NCI-H2171 (cell line): Measurements from ENCODE around the gene UCMA.

Experiments
- DNase-seq: peaks from one replicate; lab custom pipeline; 2025; lab: John Stamatoyannopoulos, UW

Gene UCMA

DNA sequence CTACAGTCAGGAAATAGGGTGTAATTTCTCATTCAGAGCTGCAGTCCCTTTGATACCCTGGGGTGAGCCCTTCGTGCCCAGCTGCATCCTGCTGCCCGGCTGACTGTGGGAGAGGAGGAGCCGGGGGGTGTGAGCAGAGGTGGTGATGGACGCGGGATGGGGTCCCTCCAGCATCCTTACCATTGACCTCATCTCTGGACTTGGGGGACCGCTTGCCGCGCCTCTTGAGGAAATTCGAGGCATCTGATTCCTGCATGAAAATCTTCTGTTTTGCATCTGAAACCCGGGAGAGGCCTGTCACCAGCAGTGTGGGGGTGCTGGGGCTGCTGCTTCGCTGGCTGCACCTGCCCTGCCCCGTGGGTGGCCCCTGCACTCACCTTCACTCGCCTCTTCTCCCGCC lies 816 bp downstream of the UCMA start:
- DNase-seq: no peak

DNA sequence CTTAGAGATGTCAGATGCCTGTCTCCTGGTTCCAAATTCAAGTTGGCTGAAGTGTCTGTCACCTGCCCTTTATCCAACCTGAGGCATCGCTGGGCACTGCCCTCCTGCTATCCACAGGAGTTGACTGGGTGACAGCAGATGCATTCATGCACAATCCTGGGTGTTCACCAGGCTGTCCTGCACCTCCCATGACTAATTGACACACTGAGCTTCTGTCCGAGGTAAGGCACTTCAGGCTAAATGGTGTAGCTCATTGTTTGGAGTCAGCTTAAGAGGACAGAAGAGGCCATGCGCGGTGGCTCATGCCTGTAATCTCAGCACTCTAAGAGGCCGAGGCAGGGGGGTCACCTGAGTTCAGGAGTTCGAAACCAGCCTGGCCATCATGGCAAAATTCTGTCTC lies 2.4 kb downstream of the UCMA start:
- no peak for DNase-seq

DNA sequence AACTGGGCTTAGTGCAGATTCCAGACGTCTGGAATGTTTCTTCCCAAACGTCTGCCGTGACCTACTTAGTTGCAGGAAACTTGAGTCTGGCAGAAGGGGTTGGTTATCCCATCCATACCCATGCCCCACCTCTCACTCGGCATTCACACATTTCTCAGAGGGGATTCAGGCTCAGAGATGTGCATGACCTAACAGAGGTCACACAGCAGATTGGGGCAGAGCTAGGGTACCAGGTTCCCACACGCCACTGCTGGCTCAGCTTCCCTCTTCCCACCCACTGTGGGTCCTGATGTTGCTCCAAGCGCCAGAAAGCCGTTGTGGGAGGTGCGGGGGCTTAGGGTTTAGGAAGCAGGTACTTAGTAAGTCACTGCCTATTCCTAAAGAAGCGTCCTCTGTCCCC lies 3.0 kb downstream of the UCMA start:
- no peak for DNase-seq

DNA sequence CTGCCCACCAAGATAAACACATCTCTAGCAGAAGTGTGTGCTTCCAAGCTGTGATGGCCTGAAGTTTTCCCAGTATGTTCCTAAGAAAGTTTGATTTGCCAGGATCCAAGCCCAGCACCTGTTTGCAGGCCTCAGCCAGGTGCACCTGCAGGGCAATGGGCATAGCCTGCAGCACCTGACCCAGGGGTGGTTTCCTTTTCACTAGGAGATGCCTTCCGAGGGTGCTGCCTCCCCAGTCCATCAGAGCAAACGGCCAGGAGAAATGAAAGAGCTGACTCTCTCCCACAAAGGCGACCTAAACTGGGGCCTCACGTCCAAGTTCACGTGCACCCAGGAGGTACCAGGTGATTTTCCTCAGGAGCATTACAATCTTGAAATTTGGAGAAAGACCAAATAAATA lies 7.1 kb downstream of the UCMA start:
- DNase-seq: no peak

GRCh38 chr10:13225601-13226000 lies 8.6 kb downstream of the UCMA start:
- no peak for DNase-seq

- DNase-seq: no peak
Measured at GRCh38 chr10:13224210-13224995, 9.8 kb downstream of the UCMA start.

GRCh38 chr10:13223241-13223640 lies 10.9 kb downstream of the UCMA start:
- DNase-seq: no peak

DNA sequence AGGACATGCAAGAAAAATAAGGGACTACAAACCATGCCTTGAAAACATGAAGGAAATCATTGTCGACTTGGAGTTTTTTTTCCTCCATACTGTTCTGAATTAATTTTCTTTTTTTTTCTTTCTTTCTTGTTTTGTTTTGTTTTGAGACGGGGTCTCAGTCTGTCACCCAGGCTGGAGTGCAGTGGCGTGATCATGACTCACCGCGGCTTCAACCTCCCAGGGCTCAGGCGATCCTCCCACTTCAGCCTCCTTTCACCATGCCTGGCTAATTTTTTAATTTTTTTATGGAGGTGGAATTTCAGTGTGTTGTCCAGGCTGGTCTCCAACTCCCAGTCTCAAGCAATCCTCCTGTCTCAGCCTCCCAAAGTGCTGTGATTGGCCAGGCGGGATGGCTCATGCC lies 11.6 kb downstream of the UCMA start:
- no peak for DNase-seq

- DNase-seq: no peak
Measured at GRCh38 chr10:13222151-13222550, 12.0 kb downstream of the UCMA start.

DNA sequence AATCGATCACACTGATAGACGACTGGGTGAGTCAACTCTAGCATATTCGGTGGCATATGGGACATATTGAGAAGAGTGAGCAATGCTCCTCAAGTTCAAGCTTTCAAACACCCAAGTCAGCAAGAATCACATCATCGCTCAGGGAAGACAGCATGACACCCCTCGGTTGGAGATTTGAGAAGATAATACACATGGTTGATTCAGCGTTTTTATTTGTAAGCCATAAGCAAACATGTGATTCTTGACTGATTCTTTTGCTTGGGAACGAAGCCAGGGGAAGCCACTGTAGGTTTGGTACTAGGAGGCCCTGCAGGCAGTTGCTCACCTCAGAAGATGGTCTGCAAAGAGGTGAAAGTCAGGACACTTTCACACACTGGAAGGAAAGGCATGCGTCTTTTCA lies 12.6 kb downstream of the UCMA start:
- DNase-seq: no peak

- DNase-seq: no peak
Measured at GRCh38 chr10:13219685-13220670, 14.2 kb downstream of the UCMA start.

DNA sequence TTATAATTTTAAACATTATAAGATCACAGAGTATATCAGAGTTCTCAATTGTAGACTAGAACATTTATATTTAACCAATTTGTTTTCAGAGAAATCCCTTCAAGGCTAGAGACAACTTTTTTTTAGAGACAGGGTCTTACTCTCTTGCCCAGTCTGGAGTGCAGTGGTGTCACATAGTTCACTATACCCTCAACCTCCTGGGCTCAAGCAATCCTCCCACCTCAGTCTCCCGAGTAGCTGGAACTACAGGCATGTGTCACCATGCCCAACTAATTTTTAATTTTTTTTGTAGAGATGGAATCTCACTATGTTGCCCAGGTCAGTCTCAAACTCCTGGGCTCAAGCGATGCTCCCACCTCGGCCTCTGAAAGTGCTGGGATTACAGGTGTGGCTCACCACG lies 15.3 kb downstream of the UCMA start:
- DNase-seq: no peak

DNA sequence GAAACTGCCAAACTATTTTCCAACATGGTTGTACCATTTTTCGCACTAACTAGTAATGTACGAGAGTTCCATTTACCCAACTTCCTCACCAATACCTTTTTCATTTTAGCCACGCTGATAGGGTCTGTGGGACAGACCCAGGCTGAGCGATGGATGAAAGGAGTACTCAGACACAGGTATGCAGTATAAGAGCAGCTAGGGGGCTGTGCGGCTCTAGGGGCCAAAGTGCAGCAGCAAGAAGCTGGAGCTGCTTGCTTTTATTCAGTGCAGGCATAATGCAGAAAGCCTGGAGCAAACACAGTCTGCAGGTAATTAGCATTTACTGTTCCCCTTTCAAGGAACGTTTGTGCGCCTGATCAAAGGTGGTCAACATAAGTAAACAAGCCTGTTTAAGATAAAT lies 21.0 kb downstream of the UCMA start:
- no peak for DNase-seq

GRCh38 chr10:13206546-13207443 lies 27.4 kb downstream of the UCMA start:
- no peak for DNase-seq

- DNase-seq: no peak
Measured at GRCh38 chr10:13206091-13206490, 28.1 kb downstream of the UCMA start.

GRCh38 chr10:13201132-13201531 lies 33.0 kb downstream of the UCMA start:
- no peak for DNase-seq

- DNase-seq: no peak
Measured at GRCh38 chr10:13195016-13195415, 39.2 kb downstream of the UCMA start.

DNA sequence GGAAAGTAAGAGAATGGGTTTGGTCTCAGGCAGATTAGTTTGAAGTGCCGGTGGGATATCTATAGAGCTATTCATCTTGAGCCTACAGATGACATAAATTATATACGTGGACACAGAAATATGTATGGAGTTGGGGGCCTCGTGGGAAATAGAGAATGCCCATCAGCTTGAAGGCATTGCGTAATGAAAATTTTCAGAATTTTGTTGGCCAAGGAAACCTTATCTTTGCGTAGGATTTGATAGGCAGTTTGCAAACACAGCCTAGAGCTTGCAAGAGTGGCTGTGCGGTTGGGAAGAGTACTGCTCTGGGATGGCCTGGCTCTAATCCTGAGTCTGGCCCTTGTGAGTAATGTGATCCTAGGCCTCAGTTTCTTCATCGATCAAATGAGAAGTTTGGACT lies 40.5 kb downstream of the UCMA start:
- no peak for DNase-seq

DNA sequence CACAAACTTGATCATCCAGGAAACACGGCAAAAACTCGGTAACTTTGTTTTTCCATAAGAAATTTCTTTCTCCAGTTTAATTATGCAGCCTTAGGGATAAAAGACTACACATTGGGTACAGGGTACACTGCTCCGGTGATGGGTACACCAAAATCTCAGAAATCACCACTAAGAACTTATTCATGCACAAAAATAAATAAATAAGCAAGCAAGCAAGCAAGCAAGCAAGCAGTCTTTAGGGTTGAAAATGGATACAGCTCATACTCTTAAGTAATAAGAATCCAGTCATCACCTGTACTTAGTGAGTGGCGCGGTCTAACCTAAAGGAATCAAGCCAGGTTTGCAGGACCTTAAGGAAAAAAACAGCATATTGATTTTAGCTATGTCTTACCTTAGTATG lies 42.8 kb downstream of the UCMA start:
- DNase-seq: no peak

- no peak for DNase-seq
Measured at GRCh38 chr10:13190816-13191215, 43.4 kb downstream of the UCMA start.

DNA sequence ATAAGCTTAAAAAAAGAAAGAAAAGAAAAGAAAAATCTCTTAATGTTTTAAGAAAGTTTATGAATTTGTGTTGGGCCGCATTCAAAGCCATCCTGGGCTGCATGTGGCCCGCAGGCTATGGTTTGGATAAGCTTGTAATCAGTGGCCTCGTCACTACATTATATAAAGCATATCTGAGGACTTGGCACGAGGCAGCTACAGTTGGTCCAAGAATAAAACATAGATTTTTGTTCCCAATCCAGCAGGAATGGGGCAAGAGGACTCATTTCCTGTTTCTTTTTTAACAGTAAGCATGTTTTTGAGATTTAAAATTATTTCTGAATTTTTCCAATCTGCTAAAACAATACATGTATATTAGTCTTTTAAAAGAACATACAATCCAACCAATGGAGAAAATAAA lies 44.2 kb downstream of the UCMA start:
- DNase-seq: no peak

DNA sequence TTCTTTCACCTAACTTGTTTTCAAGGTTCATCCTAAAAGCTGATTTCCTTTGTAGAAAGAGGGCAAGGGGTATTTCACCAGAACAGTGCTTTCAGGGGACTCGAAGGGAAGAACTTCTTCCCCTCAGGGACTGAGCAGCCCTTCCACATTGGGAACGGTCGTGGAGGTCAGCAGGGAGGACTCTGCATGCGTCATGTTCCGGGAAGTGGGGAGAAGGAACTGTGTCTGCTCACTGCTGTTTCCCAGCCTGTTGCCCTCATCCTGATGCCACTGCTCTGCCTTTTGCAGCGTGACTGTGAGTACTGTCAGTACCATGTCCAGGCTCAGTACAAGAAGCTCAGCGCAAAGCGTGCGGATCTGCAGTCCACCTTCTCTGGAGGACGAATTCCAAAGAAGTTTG lies 45.6 kb downstream of the UCMA start:
- DNase-seq: no peak
